Measurements from ENCODE around the gene RRBP1. TPM values are rescaled to one million over a fixed set of nuclear protein-coding genes. Genes with fewer than 3 reads are reported as not detected.

The RRBP1 gene
- total and polyA plus RNA-seq, 4 donors, result 75.4 to 202 (median 130) TPM

- DNase-seq (ENCODE audit: low spot score), result no peak
- H3K9me3 ChIP-seq (ENCODE audit: control insufficient read depth in 4 of 4, low read length in 3 of 4), result no peaks in the 10 kb centered on the region
- 38% methylated on average over 6 of the region's 6 CpGs for WGBS
- no peak overlapping the region for H3K27ac ChIP-seq (ENCODE audit: low read depth in 1 of 2, low read length in 2 of 2)
- H3K36me3 ChIP-seq (ENCODE audit: control insufficient read depth in 4 of 4, insufficient read depth in 3 of 4, low read depth in 1 of 4, low read length in 3 of 4), result no peaks in the 10 kb centered on the region
- no peak for TF ChIP-seq RAD21 (IDR thresholded peaks at IDR 0.05)
- no peak for TF ChIP-seq CTCF (IDR thresholded peaks at IDR 0.05; ENCODE audit: low read depth, low read length, missing input control)
- no peak for TF ChIP-seq FOXA2 (IDR thresholded peaks at IDR 0.05)
- no peak for TF ChIP-seq REST (IDR thresholded peaks at IDR 0.05)
- no peak for TF ChIP-seq TAF1 (conservative IDR thresholded peaks at IDR 0.05)
- no peak for TF ChIP-seq JUND (IDR thresholded peaks at IDR 0.05)
- TF ChIP-seq HNF4G (IDR thresholded peaks at IDR 0.05), result no peak
- no peak for TF ChIP-seq EGR1 (IDR thresholded peaks at IDR 0.05; ENCODE audit: low read depth in 2 of 2)
- no peak for TF ChIP-seq YY1 (IDR thresholded peaks at IDR 0.05)
- TF ChIP-seq GABPA (IDR thresholded peaks at IDR 0.05 in 1 of 2, conservative IDR thresholded peaks at IDR 0.05 in 1 of 2), result no peak
- TF ChIP-seq HNF4A (conservative IDR thresholded peaks at IDR 0.05), result no peak
- TF ChIP-seq SP1 (IDR thresholded peaks at IDR 0.05), result no peak
- no peak for TF ChIP-seq NR2F2 (IDR thresholded peaks at IDR 0.05)
- TF ChIP-seq, protein P1, sequence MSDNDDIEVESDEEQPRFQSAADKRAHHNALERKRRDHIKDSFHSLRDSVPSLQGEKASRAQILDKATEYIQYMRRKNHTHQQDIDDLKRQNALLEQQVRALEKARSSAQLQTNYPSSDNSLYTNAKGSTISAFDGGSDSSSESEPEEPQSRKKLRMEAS (IDR thresholded peaks at IDR 0.05), result no peak
- TF ChIP-seq, protein P2, sequence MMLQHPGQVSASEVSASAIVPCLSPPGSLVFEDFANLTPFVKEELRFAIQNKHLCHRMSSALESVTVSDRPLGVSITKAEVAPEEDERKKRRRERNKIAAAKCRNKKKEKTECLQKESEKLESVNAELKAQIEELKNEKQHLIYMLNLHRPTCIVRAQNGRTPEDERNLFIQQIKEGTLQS (IDR thresholded peaks at IDR 0.05), result no peak
- TF ChIP-seq, protein P3, sequence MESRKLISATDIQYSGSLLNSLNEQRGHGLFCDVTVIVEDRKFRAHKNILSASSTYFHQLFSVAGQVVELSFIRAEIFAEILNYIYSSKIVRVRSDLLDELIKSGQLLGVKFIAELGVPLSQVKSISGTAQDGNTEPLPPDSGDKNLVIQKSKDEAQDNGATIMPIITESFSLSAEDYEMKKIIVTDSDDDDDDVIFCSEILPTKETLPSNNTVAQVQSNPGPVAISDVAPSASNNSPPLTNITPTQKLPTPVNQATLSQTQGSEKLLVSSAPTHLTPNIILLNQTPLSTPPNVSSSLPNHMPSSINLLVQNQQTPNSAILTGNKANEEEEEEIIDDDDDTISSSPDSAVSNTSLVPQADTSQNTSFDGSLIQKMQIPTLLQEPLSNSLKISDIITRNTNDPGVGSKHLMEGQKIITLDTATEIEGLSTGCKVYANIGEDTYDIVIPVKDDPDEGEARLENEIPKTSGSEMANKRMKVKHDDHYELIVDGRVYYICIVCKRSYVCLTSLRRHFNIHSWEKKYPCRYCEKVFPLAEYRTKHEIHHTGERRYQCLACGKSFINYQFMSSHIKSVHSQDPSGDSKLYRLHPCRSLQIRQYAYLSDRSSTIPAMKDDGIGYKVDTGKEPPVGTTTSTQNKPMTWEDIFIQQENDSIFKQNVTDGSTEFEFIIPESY (IDR thresholded peaks at IDR 0.05), result no peak
- no peak for TF ChIP-seq RXRA (IDR thresholded peaks at IDR 0.05)
- TF ChIP-seq FOXA1 (IDR thresholded peaks at IDR 0.05), result no peak
- H3K4me1 ChIP-seq (ENCODE audit: control insufficient read depth in 4 of 4, insufficient read depth in 4 of 4, low read length in 3 of 4), result peaks cover 11 to 33% (median 27%) of the 10 kb centered on the region in 4 donors
- peak overlapping the region; percentile 77 to 94 (median 86) for H3K4me3 ChIP-seq (ENCODE audit: low read depth in 1 of 3, low read length in 3 of 3)
- H3K9ac ChIP-seq (ENCODE audit: low read depth in 1 of 2, low read length in 2 of 2), result peak overlapping the region; percentile 3 to 67
- no peaks in the 10 kb centered on the region for H3K27me3 ChIP-seq (ENCODE audit: control insufficient read depth in 4 of 4, insufficient read depth in 4 of 4, low read length in 3 of 4)
Observed at GRCh38 chr20:17571153-17571527, 110.9 kb downstream of the RRBP1 start.
